Stimulated activated naive CD8-positive, alpha-beta T cell treated with anti-CD3 and anti-CD28 coated beads, Interleukin-15, Interleukin-2, amounts not matched to agents 100 U/mL and 50 U/mL, for 24 hours (primary cell): ENCODE data around the gene EFNB2.

Experiments
- ATAC-seq: fragments of 150-1000 bp; cut with Tn5 transposase; one replicate; pipeline ENCODE4 v1.10.0; 2021
- DNase-seq: peaks from one replicate; pipeline ENCODE4 v3.0.0; 2021

EFNB2 gene, protein sequence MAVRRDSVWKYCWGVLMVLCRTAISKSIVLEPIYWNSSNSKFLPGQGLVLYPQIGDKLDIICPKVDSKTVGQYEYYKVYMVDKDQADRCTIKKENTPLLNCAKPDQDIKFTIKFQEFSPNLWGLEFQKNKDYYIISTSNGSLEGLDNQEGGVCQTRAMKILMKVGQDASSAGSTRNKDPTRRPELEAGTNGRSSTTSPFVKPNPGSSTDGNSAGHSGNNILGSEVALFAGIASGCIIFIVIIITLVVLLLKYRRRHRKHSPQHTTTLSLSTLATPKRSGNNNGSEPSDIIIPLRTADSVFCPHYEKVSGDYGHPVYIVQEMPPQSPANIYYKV

DNA sequence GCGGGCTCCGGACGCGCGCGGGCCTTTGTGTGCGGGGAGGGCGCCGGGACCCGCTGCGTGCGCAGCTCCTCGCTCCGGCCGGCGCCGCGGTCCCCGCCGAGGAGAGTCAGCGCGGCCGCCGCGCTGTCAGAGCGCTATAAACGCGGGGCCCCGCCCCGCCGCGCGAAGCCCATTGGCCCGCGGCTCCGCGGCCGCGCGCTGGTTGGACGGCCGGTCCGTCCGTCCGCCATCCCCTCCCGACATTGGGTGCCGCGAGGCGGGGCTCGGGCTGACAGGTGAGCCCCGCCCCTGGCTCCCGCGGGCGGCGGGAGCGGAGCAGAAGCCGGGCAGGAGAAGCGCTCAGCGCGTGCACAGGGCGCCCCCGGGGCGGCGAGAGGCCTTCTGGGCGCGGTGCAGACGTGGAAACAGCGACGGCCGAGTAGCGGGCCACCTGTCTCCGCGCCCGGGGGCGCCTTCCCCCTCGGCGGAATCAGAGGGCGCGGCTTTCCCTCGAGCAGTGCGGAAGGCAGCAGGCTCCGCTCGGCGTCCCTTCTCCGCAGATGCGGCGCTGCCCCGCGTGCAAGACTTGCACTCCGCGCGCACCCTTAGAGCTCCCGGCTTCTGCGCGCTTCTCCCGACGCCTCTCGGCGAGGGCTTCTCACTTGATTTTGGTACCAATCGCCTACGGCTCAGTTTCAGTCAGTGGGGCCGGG lies at the start of gene EFNB2:
Gene EFNB2, minus strand, starts transcription at position 111 of the 692 bp plus-strand sequence. CDS start 698 bp downstream, outside the sequence.
- peak; percentile 98 for ATAC-seq

DNA sequence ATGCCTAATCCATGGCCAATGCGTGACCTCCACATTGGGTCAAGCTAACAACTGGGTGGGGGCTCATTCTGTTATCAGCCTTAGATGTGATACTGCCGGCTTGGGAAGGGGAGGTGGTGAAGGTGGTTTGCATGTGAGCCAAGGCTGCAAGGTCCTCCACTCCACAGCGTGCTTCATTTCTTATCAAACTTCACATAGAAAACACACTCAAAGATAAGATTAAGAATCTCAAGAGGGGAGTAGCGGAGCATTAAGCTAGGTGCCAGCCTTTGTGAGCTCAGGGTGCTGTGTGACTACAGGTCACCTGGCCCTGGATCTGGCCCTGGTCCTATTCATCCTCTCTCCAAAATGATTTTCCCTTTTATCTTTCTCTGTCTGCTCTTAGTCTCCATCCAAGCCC lies 45.8 kb upstream of the EFNB2 start:
- ATAC-seq (no peak), DNase-seq (no peak)

More for the DNA sequence above, at the start of gene EFNB2:
- DNase-seq: peak; percentile 87

DNA sequence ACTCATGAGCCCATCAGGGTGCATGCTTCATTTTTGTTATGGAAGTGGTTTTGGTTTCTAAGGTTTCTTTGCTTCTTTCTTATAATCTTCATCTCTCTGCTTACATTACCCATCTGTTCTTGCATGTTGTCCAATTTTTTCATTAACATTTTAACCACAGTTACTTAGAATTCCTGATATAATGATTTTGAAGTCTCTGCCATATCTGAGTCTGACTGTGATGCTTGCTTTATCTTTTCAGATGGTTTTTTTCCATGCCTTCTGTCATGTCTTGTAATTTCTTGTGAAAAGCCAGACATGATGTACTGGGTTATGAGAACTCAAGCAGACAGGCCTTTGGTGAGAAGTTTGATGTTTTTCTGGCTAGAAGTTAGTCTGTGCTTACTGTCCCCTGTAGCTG lies 40.4 kb upstream of the EFNB2 start:
- DNase-seq: no peak

DNA sequence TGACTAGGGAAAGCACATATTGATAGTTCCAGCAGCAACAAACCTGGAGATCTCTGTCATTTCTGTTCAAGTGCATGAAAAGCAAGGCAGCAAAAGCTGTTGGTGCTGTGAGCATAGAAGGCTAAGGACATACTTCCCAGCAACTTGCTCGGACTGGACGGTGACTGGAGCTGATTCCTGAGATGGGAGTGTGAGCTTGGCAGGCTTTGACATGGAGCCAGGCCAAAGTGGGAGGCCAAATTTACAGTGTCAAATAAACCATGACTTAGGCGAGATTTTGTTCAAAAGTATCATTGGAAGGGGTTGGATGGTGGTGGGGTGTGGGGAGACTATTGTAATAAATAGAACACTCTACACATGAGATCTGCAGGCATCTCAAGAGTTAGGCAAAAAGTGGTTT lies 38.4 kb upstream of the EFNB2 start:
- ATAC-seq: no peak
- DNase-seq: no peak

More for the DNA sequence above, 40.4 kb upstream of the EFNB2 start:
- ATAC-seq: no peak

DNA sequence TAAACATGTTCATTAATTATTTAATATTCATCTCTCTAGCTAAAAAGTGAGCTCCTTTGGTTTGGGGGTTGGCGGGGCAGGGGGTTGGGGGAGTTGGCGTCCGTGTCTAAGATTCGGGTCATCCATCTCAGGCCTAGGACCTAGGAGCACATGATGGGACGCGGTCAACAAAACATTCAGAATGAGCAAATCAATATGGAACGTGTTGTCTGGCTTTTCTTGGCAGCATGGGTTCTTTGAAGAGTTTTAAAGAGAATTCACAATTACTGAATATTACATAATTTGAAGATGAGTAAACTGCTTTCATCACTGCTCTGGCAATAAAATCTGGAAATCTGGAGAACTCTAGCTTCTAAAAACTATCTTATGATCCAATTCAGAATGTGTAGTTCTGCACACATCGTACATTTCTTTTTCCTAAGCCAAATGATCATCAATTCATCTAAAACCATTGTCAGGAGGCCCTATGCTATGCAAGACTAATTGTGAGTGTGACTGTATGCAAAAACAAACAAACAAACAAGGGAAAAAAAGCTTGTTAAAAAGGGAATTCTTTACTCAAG lies 37.9 kb upstream of the EFNB2 start:
- ATAC-seq (no peak), DNase-seq (no peak)

DNA sequence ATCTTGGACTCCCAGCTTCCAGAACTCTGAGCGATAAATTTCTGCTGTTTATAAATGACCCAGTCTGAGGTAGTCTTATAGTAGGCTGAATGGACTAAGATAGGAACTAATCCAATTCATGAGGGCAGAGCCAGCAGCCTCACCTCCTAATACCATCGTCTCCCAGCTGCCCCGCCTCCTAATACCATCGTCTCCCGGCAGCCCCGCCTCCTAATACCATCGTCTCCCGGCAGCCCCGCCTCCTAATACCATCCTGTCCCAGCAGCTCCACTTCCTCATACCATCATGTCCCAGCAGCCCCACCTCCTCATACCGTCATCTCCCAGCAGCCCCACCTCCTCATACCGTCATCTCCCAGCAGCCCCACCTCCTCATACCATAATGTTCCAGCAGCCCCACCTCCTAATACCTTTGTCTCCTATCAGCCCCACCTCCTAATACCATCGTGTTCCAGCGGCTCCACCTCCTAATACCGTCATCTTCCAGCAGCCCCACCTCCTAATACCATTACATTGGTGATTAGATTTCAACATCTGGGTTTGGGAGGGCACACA lies 34.9 kb upstream of the EFNB2 start:
- ATAC-seq (no peak), DNase-seq (peak; percentile 44)

DNA sequence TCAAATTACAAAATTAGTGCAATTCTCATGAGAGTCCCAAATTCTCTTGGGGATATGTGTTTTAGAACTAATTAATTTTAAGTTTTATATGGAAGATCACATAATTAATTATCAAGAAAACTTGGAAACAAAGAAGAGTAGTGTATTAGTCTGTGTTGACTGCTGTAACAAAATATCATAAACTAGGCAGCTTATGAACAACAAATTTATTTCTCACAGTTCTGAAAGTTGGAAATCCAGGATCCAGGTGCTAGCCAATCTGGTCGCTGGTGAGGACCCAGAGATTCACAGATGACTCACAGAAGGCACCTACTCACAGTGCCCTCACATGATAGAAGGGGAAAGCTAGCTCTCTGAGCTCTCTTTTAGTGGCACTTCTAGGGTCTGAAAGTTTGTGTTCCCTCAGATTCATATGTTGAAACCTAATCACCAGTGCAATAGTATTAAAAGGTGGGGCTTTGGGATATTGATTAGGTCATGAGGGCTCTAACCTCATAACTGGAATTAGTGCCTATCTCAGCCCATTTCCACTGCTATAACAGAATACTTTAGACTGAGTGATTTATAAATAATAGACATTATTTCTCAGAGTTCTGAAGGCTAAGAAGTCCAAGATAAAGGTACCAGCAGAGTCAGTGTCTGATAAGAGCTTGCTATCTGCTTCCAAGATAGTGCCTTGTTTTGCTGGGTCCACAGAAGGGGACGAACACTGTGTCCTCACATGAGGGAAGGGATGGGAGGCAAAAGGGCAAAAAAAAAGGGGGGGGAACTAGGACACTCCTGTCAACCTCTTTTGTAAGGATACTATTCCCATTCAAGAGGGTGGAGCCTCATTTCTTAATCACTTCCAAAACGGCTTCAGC lies 34.0 kb upstream of the EFNB2 start:
- DNase-seq: no peak
- ATAC-seq: no peak

DNA sequence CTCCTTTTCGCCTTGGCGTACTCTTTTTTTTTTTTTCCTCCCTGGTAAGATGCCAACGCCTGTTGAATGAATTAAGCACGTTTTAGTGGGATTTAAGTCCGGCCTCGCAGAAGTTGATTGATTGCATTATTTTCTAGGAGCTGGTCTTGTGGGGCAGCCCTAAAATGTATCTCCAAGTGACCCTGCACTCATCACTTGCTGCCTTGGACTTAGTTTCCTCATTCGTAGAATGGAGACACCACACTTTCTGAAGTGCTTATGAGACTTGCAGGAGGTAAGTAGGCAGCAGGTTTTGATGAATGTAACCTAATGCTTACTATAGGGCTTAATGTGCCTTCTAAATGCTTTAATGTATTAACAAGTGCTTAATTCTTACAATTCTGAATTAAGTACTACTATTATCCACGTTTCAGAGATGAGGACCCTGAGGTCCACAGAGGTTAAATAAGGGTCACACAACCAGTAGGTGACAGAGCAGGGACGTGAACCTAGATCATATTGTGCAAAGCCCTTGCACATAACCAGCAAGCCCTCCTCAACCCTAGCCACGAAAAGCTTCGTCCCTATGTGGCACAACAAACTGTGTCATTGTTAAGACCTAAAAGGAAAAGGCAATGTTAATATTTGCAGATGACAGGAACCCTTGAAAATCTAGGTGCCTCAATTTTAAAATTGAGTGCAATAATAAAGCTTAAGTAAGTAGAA lies 33.0 kb upstream of the EFNB2 start:
- DNase-seq (peak; percentile 5), ATAC-seq (peak; percentile 10)

DNA sequence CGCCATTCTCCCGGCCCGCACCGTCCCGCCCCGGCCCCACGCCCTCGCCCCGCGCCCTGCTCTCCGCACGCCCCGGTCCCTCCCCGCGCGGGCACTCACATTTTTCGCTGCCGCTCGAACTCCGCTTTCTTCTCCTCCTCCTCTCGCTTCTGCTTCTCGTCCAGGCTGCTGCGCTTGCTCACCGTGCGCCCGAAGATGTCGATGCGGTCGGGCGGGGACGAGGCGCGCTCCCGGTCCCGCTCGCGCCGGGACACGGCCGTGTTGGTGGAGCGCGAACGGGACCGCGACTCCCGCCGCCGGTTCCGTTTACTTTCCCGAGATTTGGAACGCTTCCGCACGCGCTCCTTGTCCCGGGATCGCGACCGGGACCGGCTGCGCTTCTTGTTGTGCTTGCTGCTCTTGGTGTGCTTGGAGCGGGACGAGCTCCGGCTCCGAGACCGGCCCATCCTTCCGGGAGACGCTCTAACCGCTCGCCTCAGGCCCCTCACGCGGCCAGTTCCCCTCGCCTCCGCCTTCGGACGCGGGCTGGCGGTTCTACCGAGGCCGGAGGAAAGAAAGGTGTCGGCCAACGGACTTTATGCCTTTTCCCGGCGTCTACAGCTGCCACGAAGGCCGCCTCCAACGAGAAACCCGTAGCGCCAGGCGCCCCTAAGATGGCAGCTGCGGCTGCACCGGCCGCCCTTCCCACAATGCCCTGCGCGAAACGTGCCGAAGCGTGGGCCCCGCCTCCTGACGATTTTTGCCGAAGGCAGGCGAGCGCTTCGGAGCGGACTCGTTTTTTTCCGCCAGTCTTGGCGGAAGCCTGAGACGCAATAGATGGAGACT lies 32.2 kb upstream of the EFNB2 start, which contains the start of gene ARGLU1:
Gene ARGLU1, minus strand, starts transcription at position 664 of the 825 bp plus-strand sequence. Its CDS starts 218 bp downstream, at position 446.
- ATAC-seq (peak; percentile 85), DNase-seq (peak; percentile 94)

DNA sequence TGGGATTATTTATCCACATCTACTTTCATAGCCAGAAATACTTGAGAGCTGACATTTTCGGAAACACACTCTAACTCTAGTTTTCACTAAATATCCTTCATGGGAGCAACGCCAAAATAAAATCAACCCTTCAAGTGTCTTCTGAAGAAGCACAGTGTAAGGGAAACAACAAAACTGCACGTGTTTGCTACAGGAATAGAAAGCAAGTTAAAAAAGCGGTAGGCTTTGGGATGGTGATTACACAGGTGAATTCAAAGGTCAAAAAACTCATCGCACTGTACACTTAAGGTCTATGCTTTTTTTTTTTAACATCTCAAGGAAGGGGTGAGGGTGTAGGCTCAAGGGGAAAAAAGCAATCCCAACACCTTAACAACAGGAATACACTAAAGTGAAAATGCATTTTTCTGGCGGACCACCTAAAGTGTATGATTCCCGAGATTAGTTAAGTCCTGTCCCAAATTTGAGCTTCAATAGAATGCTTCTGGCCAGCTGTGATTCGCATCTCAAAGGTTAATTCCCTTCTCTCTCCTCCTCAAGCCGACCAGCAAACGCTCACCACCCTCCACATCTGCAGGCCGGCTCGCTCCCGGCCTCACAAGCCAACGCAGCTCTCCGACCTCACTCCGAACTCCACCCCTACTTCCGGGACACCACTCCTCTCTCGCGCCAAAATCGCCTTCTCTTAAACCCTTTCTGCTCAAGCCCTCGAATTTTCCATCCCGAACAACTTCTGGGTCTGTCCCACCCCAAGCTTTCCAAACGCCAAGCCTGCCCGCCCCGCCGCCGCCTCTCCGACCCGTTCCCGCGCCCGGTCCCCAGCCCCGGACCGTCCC lies 31.4 kb upstream of the EFNB2 start:
- DNase-seq (peak; percentile 56), ATAC-seq (peak; percentile 53)

DNA sequence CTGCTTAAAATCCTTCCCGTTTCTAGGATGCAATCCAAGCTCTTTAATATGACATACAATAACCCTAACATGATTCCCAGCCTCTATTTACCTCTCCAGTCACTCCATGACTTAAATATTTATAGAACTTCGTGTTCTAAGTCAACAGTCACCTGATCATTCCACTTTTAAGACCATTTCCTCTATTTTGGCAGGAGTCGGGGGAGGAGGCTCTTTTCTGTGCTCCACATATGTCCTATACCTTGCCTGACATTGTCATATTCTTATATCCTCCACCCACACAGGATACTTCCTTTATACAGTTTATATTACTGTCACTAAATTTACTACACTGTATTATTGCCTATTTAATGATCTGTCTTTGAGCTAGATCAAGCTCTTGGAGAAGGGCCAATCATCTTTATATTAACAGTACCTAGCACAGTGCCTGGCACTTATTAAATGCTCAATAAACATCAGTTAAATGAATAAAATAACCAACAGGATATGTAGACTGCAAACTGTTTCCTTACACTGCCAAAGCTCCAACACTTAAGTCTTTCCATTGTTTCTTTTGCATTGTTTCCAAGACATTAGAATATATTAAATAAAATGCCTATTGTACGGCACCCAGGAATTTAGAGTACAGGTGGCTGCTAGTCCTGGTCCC lies 29.8 kb upstream of the EFNB2 start:
- no peak for DNase-seq
- ATAC-seq: no peak

DNA sequence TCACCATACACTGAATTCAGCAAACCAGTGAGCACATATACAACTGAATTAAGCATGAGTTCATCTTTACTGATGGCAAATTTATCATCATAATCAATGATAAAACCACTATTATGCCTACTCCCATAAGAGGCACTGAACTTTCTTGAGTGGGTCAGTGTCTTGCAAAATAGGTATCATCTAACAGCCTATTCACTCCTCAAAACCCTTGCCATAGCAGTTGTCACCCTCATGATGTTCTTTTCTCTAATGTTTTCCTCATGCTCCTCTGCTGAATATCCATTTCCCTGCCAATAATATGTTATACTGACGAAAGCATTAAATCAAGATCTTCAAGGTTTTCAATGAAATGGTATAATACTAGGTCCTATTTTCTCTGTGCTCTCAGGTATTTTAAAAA lies 26.8 kb upstream of the EFNB2 start:
- DNase-seq: no peak

DNA sequence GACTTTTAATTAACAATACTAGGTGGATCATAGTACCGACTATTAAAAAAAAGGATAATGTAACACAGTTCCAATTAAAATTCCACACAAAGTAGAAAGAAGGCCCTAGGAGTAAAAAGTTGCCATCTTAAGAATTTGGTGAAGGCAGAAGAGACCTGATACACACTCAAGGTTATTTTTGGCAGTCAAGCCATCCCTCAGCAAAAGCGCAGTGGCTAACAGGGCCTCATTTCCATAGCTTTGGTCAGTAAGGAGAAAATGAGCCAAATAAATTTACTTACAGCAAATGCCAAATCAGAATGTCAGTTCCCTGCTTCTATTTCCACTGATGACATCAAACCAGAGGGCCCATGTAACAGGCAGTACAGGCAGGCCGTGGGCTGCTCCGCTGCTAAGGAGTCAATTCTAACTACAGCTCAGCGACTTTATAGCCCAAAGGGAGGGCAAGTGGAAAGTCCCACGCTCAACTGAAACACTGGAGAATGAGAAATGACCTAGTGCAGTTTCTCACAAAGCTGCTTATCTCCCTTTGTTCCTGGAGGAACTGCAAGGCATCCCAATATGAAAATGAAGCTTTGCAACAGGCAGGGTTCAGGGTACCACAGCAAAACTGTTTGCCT lies 26.2 kb upstream of the EFNB2 start:
- DNase-seq: peak; percentile 52
- ATAC-seq: peak; percentile 96

More for the DNA sequence above, 26.8 kb upstream of the EFNB2 start:
- ATAC-seq: no peak

DNA sequence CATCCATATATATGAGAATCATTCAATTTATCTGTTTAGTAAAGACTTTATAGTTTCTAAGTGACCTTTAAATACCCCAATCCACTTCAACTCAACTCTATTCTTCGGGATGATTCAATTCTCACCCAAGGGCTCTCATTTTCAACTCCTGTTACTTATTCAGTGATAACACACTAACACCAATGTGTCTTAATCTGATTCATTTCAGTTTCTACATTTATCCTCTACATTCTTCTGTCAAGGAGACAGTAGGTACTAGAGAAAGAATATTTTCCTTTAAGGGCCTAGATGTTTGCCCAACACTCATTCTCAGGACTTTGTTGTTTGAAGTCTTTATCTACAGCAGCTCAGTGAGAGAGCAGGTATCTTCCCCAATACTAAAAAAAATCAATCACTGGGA lies 25.4 kb upstream of the EFNB2 start:
- DNase-seq: no peak
- ATAC-seq: peak; percentile 61

DNA sequence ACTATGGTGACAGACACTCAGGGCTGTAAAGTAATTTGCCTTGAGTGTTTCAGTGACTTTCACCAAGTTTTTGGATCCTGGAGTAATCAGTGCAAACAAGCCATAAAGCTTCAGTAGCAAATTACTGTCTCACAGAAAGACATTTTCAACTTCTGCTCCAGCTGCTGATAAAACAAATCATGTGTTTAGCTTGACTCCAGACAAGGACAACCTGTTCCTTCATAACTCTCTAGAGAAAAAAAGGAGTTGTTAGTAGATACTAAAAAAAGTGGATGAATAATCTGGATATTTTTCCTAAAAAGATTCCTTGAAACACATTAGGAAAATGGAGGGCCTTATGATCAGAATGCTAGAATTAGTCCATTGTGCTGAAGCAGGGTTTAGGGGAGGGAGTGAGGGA lies 23.1 kb upstream of the EFNB2 start:
- ATAC-seq (no peak), DNase-seq (no peak)

DNA sequence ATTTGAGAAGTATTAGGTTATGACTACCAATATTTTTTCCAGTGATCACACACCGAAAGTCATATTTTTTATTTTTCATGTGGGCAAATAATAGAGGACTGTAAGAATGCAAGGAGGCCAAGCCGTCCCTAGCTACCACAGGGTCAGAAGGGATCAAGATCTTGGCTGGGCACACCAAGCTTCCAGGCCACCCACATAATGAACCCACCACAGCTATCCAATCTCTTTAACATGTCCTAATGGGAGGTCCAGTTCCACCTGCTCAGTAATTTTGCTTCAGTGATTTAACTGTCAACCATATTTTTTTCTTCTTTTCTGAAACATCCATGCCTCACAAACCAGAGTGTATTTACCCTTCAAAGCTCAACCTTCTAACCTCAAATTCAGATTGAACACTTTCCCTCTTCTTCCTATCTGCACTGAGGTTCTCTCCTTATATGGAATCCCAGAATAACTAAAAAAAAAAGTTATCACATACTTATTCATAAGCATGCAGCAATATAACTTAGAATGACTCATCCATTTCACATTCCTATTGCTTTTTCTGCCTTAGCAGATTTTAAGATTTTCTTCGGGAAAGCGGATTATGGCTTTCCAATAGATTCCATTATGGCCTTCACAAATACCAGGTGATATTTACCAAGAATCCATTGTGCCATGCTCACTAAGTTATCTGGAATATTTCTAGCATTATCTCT lies 20.3 kb upstream of the EFNB2 start:
- ATAC-seq: no peak
- no peak for DNase-seq

DNA sequence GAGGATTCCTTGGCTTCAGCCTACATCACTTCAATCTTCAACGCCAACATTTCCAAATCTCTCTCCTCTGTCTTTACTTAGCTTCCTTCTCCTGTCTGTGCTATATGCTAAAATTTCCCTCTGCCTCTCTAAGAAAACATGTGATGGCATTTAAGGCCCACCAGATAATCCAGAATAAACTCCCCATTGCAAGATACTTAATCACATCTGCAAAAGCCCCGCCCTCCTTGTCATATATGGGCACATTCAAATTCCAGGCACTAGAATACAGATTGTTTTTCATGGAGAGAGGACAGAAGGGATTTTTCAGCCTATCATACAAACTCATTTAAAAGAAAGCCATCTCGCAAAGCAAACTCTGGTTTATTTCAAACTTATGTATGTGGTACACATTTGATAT lies 16.3 kb upstream of the EFNB2 start:
- DNase-seq: no peak
- ATAC-seq: no peak

DNA sequence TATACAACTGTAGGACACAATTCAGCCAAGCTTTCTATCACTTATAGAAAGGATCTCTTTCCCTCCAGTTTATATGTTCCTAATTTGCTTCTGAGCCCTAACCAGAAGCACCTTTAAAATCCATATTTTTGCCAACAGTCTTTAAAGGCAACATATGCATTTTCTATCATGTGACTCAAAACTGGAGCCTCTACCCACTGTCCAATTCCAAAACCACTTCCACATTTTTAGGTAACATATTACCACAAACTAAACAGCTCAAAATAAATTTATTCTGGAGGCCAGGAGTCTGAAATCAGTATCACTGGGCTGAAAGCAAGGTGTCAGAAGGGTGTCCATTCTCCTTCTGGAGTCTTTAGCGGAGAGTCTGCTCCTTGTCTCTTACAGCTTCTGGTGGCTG lies 15.9 kb upstream of the EFNB2 start:
- ATAC-seq (no peak), DNase-seq (no peak)
